Nephron (organoid): ENCODE measurements around the gene ZNF93.

Experiments used
- H3K27ac Mint-ChIP-seq, 3 experiments: 2 replicates each; pipeline ENCODE4 v1.8.0; 2020; ENCODE audit warnings: mixed read lengths in 3 of 3, mild to moderate bottlenecking in 2 of 3, moderate library complexity in 1 of 3
- H3K27me3 Mint-ChIP-seq: 2 replicates; pipeline ENCODE4 v1.8.0; 2021; ENCODE audit warnings: low read depth, mild to moderate bottlenecking, moderate library complexity, mixed read lengths
- H3K36me3 Mint-ChIP-seq: 2 replicates; pipeline ENCODE4 v1.8.0; 2020; ENCODE audit warnings: low read depth, mixed read lengths
- H3K4me1 Mint-ChIP-seq: 2 replicates; pipeline ENCODE4 v1.8.0; 2020; ENCODE audit warnings: mixed read lengths
- H3K4me3 Mint-ChIP-seq, 3 experiments: 2 replicates each; pipeline ENCODE4 v1.8.0; 2020; ENCODE audit warnings: mild to moderate bottlenecking in 3 of 3, mixed read lengths in 3 of 3, moderate library complexity in 2 of 3
- H3K9me3 Mint-ChIP-seq: 2 replicates; pipeline ENCODE4 v1.8.0; 2020; ENCODE audit warnings: mixed read lengths
- TF ChIP-seq, protein P1 (sequence below), 3 experiments: fragments of 200-600 bp; sonication (generic); IDR thresholded peaks; one replicate each; pipeline ENCODE4 v1.5.0; 2021; ENCODE audit warnings: antibody characterized with exemption in 3 of 3; ENCODE audit not compliant: unreplicated experiment in 3 of 3

The ZNF93 gene

DNA sequence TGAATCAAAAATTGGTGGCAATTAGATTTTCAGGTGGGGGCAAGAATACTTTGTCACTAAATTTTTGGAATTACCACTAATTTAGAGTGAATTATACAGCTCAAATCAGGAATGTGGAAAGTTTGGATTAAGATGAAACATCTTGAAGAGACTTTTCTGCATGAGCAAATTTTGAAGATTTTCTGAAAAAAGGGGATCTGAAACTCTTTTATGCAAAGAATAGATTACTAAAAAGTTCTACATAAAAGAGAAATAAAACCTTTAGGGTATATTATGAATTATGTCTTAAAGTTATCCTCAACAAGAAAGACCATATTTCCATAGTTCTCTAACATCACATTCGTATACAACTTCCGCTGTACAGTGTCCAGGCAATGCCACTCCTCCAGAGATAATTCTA is 36.7 kb downstream of the ZNF93 start:
- H3K4me1 Mint-ChIP-seq = no peaks in the 10 kb centered on the region
- H3K4me3 Mint-ChIP-seq = no peak overlapping the region
- H3K27ac Mint-ChIP-seq = no peak overlapping the region
- H3K9me3 Mint-ChIP-seq = peaks cover 61% of the 10 kb centered on the region
- H3K27me3 Mint-ChIP-seq = no peaks in the 10 kb centered on the region
- TF ChIP-seq, protein P1, sequence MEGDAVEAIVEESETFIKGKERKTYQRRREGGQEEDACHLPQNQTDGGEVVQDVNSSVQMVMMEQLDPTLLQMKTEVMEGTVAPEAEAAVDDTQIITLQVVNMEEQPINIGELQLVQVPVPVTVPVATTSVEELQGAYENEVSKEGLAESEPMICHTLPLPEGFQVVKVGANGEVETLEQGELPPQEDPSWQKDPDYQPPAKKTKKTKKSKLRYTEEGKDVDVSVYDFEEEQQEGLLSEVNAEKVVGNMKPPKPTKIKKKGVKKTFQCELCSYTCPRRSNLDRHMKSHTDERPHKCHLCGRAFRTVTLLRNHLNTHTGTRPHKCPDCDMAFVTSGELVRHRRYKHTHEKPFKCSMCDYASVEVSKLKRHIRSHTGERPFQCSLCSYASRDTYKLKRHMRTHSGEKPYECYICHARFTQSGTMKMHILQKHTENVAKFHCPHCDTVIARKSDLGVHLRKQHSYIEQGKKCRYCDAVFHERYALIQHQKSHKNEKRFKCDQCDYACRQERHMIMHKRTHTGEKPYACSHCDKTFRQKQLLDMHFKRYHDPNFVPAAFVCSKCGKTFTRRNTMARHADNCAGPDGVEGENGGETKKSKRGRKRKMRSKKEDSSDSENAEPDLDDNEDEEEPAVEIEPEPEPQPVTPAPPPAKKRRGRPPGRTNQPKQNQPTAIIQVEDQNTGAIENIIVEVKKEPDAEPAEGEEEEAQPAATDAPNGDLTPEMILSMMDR (IDR thresholded peaks at IDR 0.05; ENCODE audit: unreplicated experiment in 3 of 3) = no peak
- H3K36me3 Mint-ChIP-seq = peaks cover 45% of the 10 kb centered on the region

DNA sequence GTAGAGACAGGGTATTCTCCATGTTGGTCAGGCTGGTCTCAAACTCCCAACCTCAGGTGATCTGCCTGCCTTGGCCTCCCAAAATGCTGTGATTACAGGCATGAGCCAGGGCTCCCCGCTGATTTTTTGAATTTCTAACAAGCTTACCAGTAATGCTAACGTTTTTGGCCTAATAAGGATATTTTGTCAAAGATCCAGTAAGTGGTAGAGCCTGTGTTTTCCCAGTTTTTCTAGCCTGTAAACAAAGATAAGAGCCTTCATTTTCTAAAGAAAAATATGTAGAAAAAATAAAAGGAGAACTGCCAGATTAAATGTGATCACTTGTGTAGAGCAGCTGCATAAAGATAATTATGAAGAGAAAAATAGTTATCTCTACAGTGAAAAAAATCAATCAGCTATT is 37.7 kb downstream of the ZNF93 start:
- Mint-ChIP-seq H3K4me1 (no peaks in the 10 kb centered on the region), H3K9me3 (peaks cover 53% of the 10 kb centered on the region), H3K27me3 (no peaks in the 10 kb centered on the region), H3K27ac (no peak overlapping the region), H3K36me3 (peaks cover 34% of the 10 kb centered on the region), H3K4me3 (no peak overlapping the region)
- TF ChIP-seq, protein P1 (IDR thresholded peaks at IDR 0.05; ENCODE audit: unreplicated experiment in 3 of 3) = no peak

DNA sequence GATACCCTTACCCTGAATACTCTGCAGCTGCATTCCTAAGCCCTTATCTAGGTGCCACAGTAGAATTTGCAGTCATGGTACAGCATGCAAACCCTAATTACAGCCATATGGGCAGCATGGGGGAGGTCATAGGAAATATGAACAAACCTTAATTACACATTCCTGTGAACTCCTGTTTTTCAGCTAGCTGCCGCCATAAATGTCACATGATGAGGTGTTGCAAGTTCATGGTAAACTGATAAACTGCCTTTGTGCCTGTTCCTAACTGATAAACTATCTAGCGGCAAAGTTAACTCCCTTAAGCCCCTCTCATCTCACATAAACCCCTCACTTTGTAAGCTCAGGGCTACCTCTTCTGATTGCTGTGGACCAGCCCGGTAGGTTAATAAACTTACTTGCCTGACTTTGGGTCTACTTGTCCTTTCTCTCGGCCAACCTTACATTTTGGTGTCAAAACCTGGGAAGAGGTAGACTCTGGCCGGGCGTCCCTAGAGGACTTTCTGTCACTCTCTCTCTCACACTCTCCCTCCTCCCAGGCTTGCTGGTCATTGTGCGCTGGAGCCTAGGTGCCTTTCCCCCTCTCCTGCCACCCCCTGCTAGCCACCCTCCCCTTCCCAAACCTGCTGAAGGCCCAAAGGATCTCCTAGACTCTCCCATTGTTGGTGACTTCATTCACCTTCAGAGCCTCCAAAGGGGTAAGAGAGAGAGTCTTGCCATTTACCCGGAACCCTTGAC is 43.3 kb downstream of the ZNF93 start:
- TF ChIP-seq, protein P1 (IDR thresholded peaks at IDR 0.05; ENCODE audit: unreplicated experiment in 3 of 3) = no peak
- Mint-ChIP-seq H3K27ac (no peak overlapping the region), H3K4me1 (no peaks in the 10 kb centered on the region), H3K36me3 (peaks cover 2% of the 10 kb centered on the region), H3K9me3 (peaks cover 25% of the 10 kb centered on the region), H3K27me3 (no peaks in the 10 kb centered on the region), H3K4me3 (no peak overlapping the region)

DNA sequence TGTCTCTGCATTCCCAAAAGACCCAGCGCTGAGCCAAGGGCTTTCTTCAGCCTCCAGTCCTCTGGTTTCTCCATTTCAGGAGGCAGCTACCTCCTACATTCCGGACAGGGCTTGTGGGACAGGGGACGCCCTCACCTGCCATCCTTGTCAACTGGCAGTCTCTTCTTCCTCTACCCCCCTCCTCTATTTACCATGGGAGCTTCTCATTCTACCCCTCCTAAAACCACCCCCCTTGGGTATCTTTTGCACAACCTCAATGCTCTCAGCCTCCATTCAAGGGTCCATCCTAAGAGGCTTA is 43.8 kb downstream of the ZNF93 start:
- Mint-ChIP-seq H3K27me3 (no peaks in the 10 kb centered on the region), H3K4me3 (no peak overlapping the region), H3K4me1 (no peaks in the 10 kb centered on the region), H3K9me3 (peaks cover 23% of the 10 kb centered on the region), H3K36me3 (no peaks in the 10 kb centered on the region), H3K27ac (no peak overlapping the region)
- TF ChIP-seq, protein P1 (IDR thresholded peaks at IDR 0.05; ENCODE audit: unreplicated experiment in 3 of 3) = no peak

DNA sequence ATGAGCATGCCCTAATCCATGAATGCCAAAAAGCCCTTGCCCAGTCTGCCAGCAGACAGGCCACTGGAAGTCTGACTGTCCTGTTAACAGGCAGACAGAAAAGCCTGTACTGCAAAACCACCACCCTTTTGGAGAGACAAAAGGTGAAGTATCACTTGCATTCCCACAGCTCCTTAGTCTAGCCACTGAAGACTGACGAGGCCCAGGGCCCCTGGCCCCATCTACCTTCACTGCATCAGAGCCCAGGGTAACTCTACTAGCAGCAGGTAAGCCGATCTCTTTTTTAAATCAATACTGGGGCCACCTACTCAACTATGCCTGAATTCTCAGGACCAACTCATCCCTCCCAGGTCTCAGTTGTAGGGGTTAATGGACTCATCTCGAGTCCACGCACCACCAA is 45.5 kb downstream of the ZNF93 start:
- no peak overlapping the region for H3K4me3 Mint-ChIP-seq
- H3K27me3 Mint-ChIP-seq = no peaks in the 10 kb centered on the region
- peaks cover 18% of the 10 kb centered on the region for H3K9me3 Mint-ChIP-seq
- no peak overlapping the region for H3K27ac Mint-ChIP-seq
- no peaks in the 10 kb centered on the region for H3K4me1 Mint-ChIP-seq
- no peaks in the 10 kb centered on the region for H3K36me3 Mint-ChIP-seq
- TF ChIP-seq, protein P1 (IDR thresholded peaks at IDR 0.05; ENCODE audit: unreplicated experiment in 3 of 3) = no peak

DNA sequence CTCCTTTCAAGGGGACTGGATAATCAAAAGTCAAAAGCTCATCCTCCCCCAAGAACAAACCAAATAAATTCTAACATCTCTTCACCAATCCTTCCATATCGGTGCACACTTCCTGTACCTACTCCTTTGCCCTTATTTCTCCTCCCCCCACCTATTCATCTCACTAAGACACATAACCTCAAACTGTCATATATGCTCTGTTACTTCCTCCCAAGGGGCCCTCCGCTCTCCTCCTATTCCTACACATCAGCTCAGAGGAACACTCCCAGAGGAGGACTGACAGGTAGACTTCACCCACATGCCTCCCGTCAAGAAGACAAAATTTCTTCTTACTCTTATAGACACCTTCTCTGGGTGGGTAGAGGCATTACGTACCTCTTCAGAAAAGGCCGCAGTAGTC is 48.1 kb downstream of the ZNF93 start:
- H3K36me3 Mint-ChIP-seq = no peaks in the 10 kb centered on the region
- H3K9me3 Mint-ChIP-seq = peaks cover 12% of the 10 kb centered on the region
- no peaks in the 10 kb centered on the region for H3K4me1 Mint-ChIP-seq
- no peak overlapping the region for H3K27ac Mint-ChIP-seq
- no peak overlapping the region for H3K4me3 Mint-ChIP-seq
- H3K27me3 Mint-ChIP-seq = peaks cover 3% of the 10 kb centered on the region
- TF ChIP-seq, protein P1 (IDR thresholded peaks at IDR 0.05; ENCODE audit: unreplicated experiment in 3 of 3) = no peak
